K562 (cell line): Measurements from ENCODE around the gene FYTTD1. TPM values are rescaled to one million over a fixed set of nuclear protein-coding genes. Genes with fewer than 3 reads are reported as not detected.

Experiments used
- CREB1 ChIP-seq, 2 experiments: sonication (generic) in 1 of 2; formaldehyde crosslinking in 1 of 2; IDR thresholded peaks; 2 replicates each; pipeline versions ENCODE4 v1.6.1 to v1.8.0; 2012 to 2022; ENCODE audit warnings: inconsistent platforms in 1 of 2, mild to moderate bottlenecking in 1 of 2, missing genetic modification reagents in 1 of 2, moderate library complexity in 1 of 2
- DMBX1 ChIP-seq: fragments of 250-450 bp; sonication (Bioruptor Pico); IDR thresholded peaks from 2 replicates; pipeline ENCODE4 v1.8.0; 2022; ENCODE audit warnings: inconsistent platforms, mild to moderate bottlenecking, moderate library complexity, borderline replicate concordance
- EP400 ChIP-seq: fragments of 450-650 bp; IDR thresholded peaks from 2 replicates; pipeline ENCODE4 v1.6.1; 2017; ENCODE audit warnings: antibody characterized with exemption, mild to moderate bottlenecking, moderate library complexity
- ETV5 ChIP-seq: sonication (generic); formaldehyde crosslinking; IDR thresholded peaks from 2 replicates; pipeline ENCODE4 v1.4.0; 2020; ENCODE audit warnings: low read depth, mild to moderate bottlenecking, missing genetic modification reagents
- HIVEP1 ChIP-seq: fragments of 250-450 bp; sonication (Bioruptor Pico); IDR thresholded peaks from 2 replicates; pipeline ENCODE4 v1.4.0; 2020; ENCODE audit warnings: mild to moderate bottlenecking
- HNRNPL ChIP-seq: fragments of 200-400 bp; formaldehyde crosslinking; IDR thresholded peaks from 2 replicates; pipeline ENCODE4 v1.6.1; 2017; ENCODE audit warnings: low read depth, mild to moderate bottlenecking, low read length
- KAT7 ChIP-seq: sonication (generic); formaldehyde crosslinking; IDR thresholded peaks from 2 replicates; pipeline ENCODE4 v1.8.0; 2022; ENCODE audit warnings: missing genetic modification reagents, mild to moderate bottlenecking, borderline replicate concordance
- MAZ ChIP-seq, 2 experiments: fragments of 450-650 bp in 1 of 2; sonication (generic) in 1 of 2; formaldehyde crosslinking; IDR thresholded peaks in 1 of 2; conservative IDR thresholded peaks in 1 of 2; 2 replicates each; pipeline versions ENCODE4 v1.4.0 to v1.5.0; 2020; ENCODE audit warnings: mild to moderate bottlenecking in 1 of 2, missing genetic modification reagents in 1 of 2
- MTA2 ChIP-seq: fragments of 450-650 bp; IDR thresholded peaks from 2 replicates; pipeline ENCODE4 v1.6.1; 2016; ENCODE audit warnings: low read depth
- MTA3 ChIP-seq: fragments of 450-650 bp; formaldehyde crosslinking; IDR thresholded peaks from 2 replicates; pipeline ENCODE4 v1.6.1; 2017; ENCODE audit warnings: mild to moderate bottlenecking, borderline replicate concordance
- POLR2A ChIP-seq: fragments of 450-650 bp; conservative IDR thresholded peaks from 2 replicates; pipeline ENCODE4 v1.6.1; 2016
- POLR2H ChIP-seq: IDR thresholded peaks from 2 replicates; pipeline ENCODE4 v1.6.1; 2016; ENCODE audit warnings: missing genetic modification characterization, low read depth, mild to moderate bottlenecking, control low read depth, missing compliant biosample characterization, moderate library complexity
- polyA plus RNA-seq, 8 experiments: library from polyadenylated mRNA; depleted of rRNA in 4 of 8; stranded (reverse) in 5 of 8; unstranded in 3 of 8; fragments of >200 nt; fragmentation: Nextera tagmentation in 2 of 8; fragmentation: Illumina TruSeq in 1 of 8; extraction: Ambion mirVana in 2 of 8; extraction: Trizol in 1 of 8; gene quantifications; 2 replicates each; pipeline versions ENCODE4 v1.2.1 to v1.2.3, GENCODE V29; 2011 to 2014; ENCODE audit warnings: inconsistent platforms in 1 of 8, missing spikeins in 1 of 8
- total RNA-seq, 7 experiments: library from RNA; depleted of rRNA in 6 of 7; stranded (reverse); fragments of >200 nt in 6 of 7; fragmentation: Illumina TruSeq in 2 of 7; extraction: Trizol in 2 of 7; gene quantifications; 2 replicates each; pipeline versions ENCODE4 v1.2.1 to v1.2.3, GENCODE V29; 2011 to 2021; ENCODE audit warnings: low replicate concordance in 1 of 7
- TF ChIP-seq, protein P1 (sequence below), 2 experiments: fragments of 450-650 bp; formaldehyde crosslinking in 1 of 2; IDR thresholded peaks; 2 replicates each; pipeline versions ENCODE4 v1.4.0 to v1.6.1; 2014 to 2020; ENCODE audit warnings: mild to moderate bottlenecking in 2 of 2, borderline replicate concordance in 1 of 2, low read depth in 1 of 2
- TF ChIP-seq, protein P2 (sequence below), 3 experiments: fragments of 200-800 bp in 1 of 3; fragments of 250-450 bp in 1 of 3; fragments of 450-650 bp in 1 of 3; sonication (Bioruptor Pico) in 1 of 3; sonication (Bioruptor generic) in 1 of 3; formaldehyde crosslinking in 1 of 3; IDR thresholded peaks; 2 replicates each; pipeline versions ENCODE4 v1.6.1 to v1.8.0; 2016 to 2022; ENCODE audit warnings: mild to moderate bottlenecking in 2 of 3, missing genetic modification characterization in 2 of 3, missing compliant biosample characterization in 1 of 3, moderate library complexity in 1 of 3

Gene FYTTD1
- total and polyA plus RNA-seq, 9 of the 15 experiments (the other 6 are each of a cell fraction or from before 2014, with no cell fraction given) = 35.7 to 106 (median 76.3) TPM

DNA sequence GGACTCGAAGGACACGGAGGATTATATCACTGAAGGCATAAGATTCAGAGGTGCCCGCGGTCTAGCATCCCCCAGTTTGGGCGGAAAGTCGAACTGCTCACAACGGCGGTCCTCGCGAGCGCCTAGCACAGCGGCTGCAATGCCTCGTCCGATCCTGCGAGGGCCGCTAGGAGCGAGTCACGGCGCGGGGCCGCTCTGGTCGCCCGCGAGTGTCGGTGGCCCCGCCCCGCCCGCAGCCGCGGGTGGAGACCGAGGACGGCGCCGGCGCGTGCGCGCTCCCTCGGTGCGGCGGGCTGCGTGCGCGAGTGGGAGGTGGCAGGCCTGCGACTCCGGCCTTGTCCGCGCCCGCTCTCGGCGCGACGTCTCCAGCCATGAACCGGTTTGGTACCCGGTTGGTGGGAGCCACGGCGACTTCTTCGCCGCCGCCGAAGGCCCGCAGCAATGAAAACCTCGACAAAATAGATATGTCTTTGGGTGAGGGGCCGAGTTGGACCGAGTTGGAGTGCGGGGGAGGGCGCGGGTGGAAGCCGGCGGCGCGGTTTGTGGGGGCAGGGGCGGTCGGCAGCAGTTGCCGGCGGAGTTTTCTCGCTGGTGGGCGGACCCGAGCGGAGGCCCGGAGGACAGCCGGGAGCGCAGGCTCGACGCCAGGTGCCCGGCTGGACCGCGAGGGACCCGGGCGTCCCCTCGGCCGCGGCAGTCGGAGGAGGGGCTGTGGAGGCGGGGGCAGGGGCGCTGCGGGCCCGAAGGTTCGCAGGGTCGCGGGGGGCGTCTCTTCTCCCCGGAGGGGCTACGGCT, at the start of gene FYTTD1 (continued):
- TF ChIP-seq, protein P1, sequence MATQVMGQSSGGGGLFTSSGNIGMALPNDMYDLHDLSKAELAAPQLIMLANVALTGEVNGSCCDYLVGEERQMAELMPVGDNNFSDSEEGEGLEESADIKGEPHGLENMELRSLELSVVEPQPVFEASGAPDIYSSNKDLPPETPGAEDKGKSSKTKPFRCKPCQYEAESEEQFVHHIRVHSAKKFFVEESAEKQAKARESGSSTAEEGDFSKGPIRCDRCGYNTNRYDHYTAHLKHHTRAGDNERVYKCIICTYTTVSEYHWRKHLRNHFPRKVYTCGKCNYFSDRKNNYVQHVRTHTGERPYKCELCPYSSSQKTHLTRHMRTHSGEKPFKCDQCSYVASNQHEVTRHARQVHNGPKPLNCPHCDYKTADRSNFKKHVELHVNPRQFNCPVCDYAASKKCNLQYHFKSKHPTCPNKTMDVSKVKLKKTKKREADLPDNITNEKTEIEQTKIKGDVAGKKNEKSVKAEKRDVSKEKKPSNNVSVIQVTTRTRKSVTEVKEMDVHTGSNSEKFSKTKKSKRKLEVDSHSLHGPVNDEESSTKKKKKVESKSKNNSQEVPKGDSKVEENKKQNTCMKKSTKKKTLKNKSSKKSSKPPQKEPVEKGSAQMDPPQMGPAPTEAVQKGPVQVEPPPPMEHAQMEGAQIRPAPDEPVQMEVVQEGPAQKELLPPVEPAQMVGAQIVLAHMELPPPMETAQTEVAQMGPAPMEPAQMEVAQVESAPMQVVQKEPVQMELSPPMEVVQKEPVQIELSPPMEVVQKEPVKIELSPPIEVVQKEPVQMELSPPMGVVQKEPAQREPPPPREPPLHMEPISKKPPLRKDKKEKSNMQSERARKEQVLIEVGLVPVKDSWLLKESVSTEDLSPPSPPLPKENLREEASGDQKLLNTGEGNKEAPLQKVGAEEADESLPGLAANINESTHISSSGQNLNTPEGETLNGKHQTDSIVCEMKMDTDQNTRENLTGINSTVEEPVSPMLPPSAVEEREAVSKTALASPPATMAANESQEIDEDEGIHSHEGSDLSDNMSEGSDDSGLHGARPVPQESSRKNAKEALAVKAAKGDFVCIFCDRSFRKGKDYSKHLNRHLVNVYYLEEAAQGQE (IDR thresholded peaks at IDR 0.05; ENCODE audit: borderline replicate concordance) = peak; percentile 41
- TF ChIP-seq, protein P1 (CRISPR knock-in tag; IDR thresholded peaks at IDR 0.05; ENCODE audit: low read depth) = no peak
- TF ChIP-seq DMBX1 (CRISPR knock-in tag) (0 out of 2 replicates have a peak, but pooled peaks have one; percentile 59), KAT7 (CRISPR knock-in tag) (peak; percentile 76; the same call in 1 of the 2 replicates), MTA3 (peak; percentile 92), HIVEP1 (CRISPR knock-in tag) (no peak), EP400 (peak; percentile 65; the same call in 1 of the 2 replicates), MTA2 (no peak), POLR2A (peak; percentile 77), ETV5 (CRISPR knock-in tag) (peak; percentile 48), MAZ (CRISPR knock-in tag; conservative IDR thresholded peaks at IDR 0.05 in 1 of 2, IDR thresholded peaks at IDR 0.05 in 1 of 2) (peak; percentile 69 to 91), POLR2H (tag) (peak; percentile 43; the same call in 1 of the 2 replicates), CREB1 (IDR thresholded peaks at IDR 0.05) (no peak), CREB1 (CRISPR knock-in tag; IDR thresholded peaks at IDR 0.05) (peak; percentile 40), HNRNPL (no peak)
- TF ChIP-seq, protein P2, sequence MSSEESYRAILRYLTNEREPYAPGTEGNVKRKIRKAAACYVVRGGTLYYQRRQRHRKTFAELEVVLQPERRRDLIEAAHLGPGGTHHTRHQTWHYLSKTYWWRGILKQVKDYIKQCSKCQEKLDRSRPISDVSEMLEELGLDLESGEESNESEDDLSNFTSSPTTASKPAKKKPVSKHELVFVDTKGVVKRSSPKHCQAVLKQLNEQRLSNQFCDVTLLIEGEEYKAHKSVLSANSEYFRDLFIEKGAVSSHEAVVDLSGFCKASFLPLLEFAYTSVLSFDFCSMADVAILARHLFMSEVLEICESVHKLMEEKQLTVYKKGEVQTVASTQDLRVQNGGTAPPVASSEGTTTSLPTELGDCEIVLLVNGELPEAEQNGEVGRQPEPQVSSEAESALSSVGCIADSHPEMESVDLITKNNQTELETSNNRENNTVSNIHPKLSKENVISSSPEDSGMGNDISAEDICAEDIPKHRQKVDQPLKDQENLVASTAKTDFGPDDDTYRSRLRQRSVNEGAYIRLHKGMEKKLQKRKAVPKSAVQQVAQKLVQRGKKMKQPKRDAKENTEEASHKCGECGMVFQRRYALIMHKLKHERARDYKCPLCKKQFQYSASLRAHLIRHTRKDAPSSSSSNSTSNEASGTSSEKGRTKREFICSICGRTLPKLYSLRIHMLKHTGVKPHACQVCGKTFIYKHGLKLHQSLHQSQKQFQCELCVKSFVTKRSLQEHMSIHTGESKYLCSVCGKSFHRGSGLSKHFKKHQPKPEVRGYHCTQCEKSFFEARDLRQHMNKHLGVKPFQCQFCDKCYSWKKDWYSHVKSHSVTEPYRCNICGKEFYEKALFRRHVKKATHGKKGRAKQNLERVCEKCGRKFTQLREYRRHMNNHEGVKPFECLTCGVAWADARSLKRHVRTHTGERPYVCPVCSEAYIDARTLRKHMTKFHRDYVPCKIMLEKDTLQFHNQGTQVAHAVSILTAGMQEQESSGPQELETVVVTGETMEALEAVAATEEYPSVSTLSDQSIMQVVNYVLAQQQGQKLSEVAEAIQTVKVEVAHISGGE (CRISPR knock-in tag; IDR thresholded peaks at IDR 0.05) = 0 out of 6 replicates have a peak, but pooled peaks of 1 of the 3 experiments have one; percentile 37
